ENCODE measurements around the gene SMKR1. TPM values are rescaled to one million over a fixed set of nuclear protein-coding genes. Genes with fewer than 3 reads are reported as not detected.
"Not testable (repeated sequence)": the region's sequence is repeated elsewhere in the genome, so short reads cannot be mapped to it uniquely, and the experiment has no call there.

The SMKR1 gene
- total RNA-seq, 1 experiment from 2014 or later, result not detected

DNA sequence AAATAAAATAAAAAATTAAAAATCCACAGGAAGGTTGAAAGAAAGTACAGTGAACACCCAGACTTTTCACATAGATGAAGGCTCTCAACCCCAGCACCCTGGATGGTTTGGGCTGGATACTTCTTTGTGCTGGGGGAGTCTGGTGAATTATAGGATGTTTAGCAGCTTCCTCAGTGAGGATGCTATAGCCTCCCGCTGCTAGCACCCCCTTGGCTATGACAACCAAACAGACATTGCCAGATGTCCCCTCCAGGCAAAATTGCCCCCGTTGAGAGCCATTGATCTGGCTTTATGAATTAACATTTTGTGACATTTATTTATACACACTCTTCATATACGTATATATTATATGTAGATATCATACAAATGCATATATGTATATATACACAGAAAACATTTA, 21.6 kb downstream of the SMKR1 start:
- Mint-ChIP-seq H3K36me3 (ENCODE audit: insufficient read depth, unreplicated experiment) (peaks cover 5% of the 10 kb centered on the region), H3K27me3 (ENCODE audit: unreplicated experiment) (peaks cover 57% of the 10 kb centered on the region), H3K4me3 (ENCODE audit: low read depth, unreplicated experiment) (no peak overlapping the region), H3K27ac (ENCODE audit: unreplicated experiment) (no peak overlapping the region), H3K9me3 (ENCODE audit: low read depth, unreplicated experiment) (no peaks in the 10 kb centered on the region), H3K4me1 (ENCODE audit: low read depth, unreplicated experiment) (peaks cover 8% of the 10 kb centered on the region)
- BruUV-seq (replicated peaks), result no TSS peak
- DNase-seq, result no peak
- TF ChIP-seq, protein P1, sequence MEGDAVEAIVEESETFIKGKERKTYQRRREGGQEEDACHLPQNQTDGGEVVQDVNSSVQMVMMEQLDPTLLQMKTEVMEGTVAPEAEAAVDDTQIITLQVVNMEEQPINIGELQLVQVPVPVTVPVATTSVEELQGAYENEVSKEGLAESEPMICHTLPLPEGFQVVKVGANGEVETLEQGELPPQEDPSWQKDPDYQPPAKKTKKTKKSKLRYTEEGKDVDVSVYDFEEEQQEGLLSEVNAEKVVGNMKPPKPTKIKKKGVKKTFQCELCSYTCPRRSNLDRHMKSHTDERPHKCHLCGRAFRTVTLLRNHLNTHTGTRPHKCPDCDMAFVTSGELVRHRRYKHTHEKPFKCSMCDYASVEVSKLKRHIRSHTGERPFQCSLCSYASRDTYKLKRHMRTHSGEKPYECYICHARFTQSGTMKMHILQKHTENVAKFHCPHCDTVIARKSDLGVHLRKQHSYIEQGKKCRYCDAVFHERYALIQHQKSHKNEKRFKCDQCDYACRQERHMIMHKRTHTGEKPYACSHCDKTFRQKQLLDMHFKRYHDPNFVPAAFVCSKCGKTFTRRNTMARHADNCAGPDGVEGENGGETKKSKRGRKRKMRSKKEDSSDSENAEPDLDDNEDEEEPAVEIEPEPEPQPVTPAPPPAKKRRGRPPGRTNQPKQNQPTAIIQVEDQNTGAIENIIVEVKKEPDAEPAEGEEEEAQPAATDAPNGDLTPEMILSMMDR (IDR thresholded peaks at IDR 0.05; ENCODE audit: unreplicated experiment), result no peak
- CTCF ChIA-PET, result interaction anchor here (0.6 kb wide), 1 partner anchor 50 kb away, joined by 3 read pairs; no protein-coding TSS in a partner anchor
- intact Hi-C loops (cut with micrococcal nuclease; ENCODE audit: unreplicated experiment), result no loop called here

DNA sequence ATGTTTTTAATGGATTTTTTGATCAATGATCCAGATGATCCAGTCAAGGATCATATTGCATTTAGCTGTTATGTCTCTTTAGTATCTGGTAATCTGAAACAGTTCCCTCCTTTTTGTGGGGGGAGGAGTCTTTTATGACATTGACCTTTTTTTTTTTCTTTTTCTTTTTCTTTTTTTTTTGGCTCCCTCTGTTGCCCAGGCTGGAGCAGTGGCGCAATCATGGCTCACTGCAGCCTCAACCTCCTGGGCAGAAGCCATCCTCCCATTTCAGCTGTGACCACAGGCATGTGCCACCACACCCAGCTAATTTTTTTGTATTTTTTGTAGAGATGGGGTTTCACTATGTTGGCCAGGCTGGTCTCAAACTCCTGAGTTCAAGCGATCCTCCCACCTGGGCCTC, 22.1 kb downstream of the SMKR1 start:
- not testable (repeated sequence) for H3K9me3 Mint-ChIP-seq (ENCODE audit: low read depth, unreplicated experiment)
- CTCF ChIA-PET, result interaction anchor here (0.6 to 0.8 kb wide), 4 partner anchors 39 to 131 kb away, joined by 3 to 5 read pairs (median 3); no protein-coding TSS in a partner anchor

DNA sequence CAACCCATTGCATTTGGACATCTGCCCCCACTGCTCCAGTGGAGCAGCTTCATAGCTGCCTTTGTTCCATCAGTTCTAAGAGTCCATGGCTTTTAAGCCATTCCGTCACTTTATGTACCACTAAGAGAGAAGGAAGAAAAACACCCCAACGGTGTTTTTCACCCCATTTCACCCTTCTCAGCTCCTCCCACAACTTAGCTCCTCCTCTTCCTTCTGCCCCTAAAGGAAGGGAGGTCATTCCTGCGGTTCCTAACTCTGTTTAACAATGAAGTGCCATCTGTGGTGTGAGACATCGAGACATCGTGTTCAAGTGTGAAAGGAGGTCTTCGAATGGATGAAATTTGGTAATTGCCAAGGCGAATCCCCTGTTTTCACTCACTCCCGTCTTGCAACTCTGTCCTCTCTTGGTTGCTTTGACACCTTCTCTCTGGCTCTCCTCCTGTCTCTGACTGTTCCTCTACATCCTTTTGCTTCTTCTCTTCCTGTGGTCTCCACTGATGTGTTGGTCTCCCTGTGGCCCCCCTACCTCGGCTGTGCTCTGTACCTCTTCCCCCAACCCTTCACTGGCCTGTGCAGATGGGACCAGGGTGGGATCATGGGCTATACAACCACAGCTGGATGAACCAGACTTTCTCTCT, 23.0 kb downstream of the SMKR1 start:
- TF ChIP-seq, protein P1 (IDR thresholded peaks at IDR 0.05; ENCODE audit: unreplicated experiment), result no peak
- Mint-ChIP-seq H3K4me1 (ENCODE audit: low read depth, unreplicated experiment) (peaks cover 8% of the 10 kb centered on the region), H3K9me3 (ENCODE audit: low read depth, unreplicated experiment) (no peaks in the 10 kb centered on the region), H3K27me3 (ENCODE audit: unreplicated experiment) (peaks cover 43% of the 10 kb centered on the region), H3K36me3 (ENCODE audit: insufficient read depth, unreplicated experiment) (peaks cover 5% of the 10 kb centered on the region), H3K27ac (ENCODE audit: unreplicated experiment) (no peak overlapping the region), H3K4me3 (ENCODE audit: low read depth, unreplicated experiment) (no peak overlapping the region)
- DNase-seq, result no peak
- no TSS peak for BruUV-seq (replicated peaks)
- CTCF ChIA-PET, result no interaction called here
- intact Hi-C loops (cut with micrococcal nuclease; ENCODE audit: unreplicated experiment), result no loop called here

More for the DNA sequence above, 22.1 kb downstream of the SMKR1 start:
- peaks cover 53% of the 10 kb centered on the region for H3K27me3 Mint-ChIP-seq (ENCODE audit: unreplicated experiment)
- H3K36me3 Mint-ChIP-seq (ENCODE audit: insufficient read depth, unreplicated experiment); H3K4me1 Mint-ChIP-seq (ENCODE audit: low read depth, unreplicated experiment); H3K4me3 Mint-ChIP-seq (ENCODE audit: low read depth, unreplicated experiment); intact Hi-C loops (cut with micrococcal nuclease; ENCODE audit: unreplicated experiment); H3K27ac Mint-ChIP-seq (ENCODE audit: unreplicated experiment); BruUV-seq (replicated peaks): not testable (repeated sequence)
- DNase-seq, result peak; percentile 20

DNA sequence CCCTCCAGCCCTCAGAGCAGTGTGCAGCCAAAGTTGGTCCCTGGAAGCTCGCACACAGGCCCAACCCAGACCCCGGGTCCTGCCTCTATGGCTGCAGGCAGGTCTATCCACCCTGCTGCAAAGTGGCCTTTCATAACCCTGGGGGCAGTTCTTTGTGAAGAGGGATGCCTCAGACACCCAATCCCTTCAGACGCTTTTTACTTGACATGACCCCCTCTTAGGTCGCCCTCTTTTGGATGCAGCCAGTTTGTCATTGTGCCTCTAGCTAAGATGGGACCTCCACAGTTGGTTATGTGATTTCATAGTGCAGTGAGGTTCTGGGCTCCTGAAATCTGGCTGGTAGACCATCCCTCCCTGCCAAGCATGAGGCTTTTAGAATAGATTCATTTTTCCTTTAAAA, 27.3 kb downstream of the SMKR1 start:
- H3K36me3 Mint-ChIP-seq (ENCODE audit: insufficient read depth, unreplicated experiment), result no peaks in the 10 kb centered on the region

More for the DNA sequence above, 27.3 kb downstream of the SMKR1 start:
- no TSS peak for BruUV-seq (replicated peaks)
- TF ChIP-seq, protein P1 (IDR thresholded peaks at IDR 0.05; ENCODE audit: unreplicated experiment), result no peak
- Mint-ChIP-seq H3K27ac (ENCODE audit: unreplicated experiment) (no peak overlapping the region), H3K4me1 (ENCODE audit: low read depth, unreplicated experiment) (peaks cover 2% of the 10 kb centered on the region), H3K27me3 (ENCODE audit: unreplicated experiment) (peaks cover 14% of the 10 kb centered on the region), H3K4me3 (ENCODE audit: low read depth, unreplicated experiment) (no peak overlapping the region), H3K9me3 (ENCODE audit: low read depth, unreplicated experiment) (no peaks in the 10 kb centered on the region)
- intact Hi-C loops (cut with micrococcal nuclease; ENCODE audit: unreplicated experiment), result no loop called here
- CTCF ChIA-PET, result no interaction called here
- DNase-seq, result no peak
